Subcutaneous abdominal adipose tissue (tissue), 5 donors: ENCODE data around the gene SIT1.
"Not testable (repeated sequence)": the region's sequence is repeated elsewhere in the genome, so short reads cannot be mapped to it uniquely, and the experiment has no call there.

Experiments
- H3K27ac ChIP-seq: one replicate; pipeline ENCODE4 v1.7.0; 2013; ENCODE audit warnings: low read depth, mild to moderate bottlenecking, inconsistent platforms, low read length, moderate library complexity
- H3K27me3 ChIP-seq, 5 donors: one replicate each; pipeline ENCODE4 v1.7.0; 2013; ENCODE audit warnings: low read length in 5 of 5, inconsistent platforms in 1 of 5; ENCODE audit not compliant: control insufficient read depth in 5 of 5, insufficient read depth in 4 of 5
- H3K36me3 ChIP-seq, 5 donors: one replicate each; pipeline ENCODE4 v1.7.0; 2013; ENCODE audit warnings: low read length in 5 of 5; ENCODE audit not compliant: control insufficient read depth in 5 of 5, insufficient read depth in 5 of 5
- H3K4me1 ChIP-seq, 5 donors: one replicate each; pipeline ENCODE4 v1.7.0; 2013; ENCODE audit warnings: low read length in 5 of 5, mild to moderate bottlenecking in 3 of 5, moderate library complexity in 1 of 5; ENCODE audit not compliant: control insufficient read depth in 5 of 5, insufficient read depth in 5 of 5
- H3K4me3 ChIP-seq, 5 donors: one replicate each; pipeline ENCODE4 v1.7.0; 2013; ENCODE audit warnings: low read length in 5 of 5, low read depth in 1 of 5
- H3K9ac ChIP-seq, 5 donors: one replicate each; pipeline ENCODE4 v1.7.0; 2013; ENCODE audit warnings: low read length in 5 of 5, mild to moderate bottlenecking in 4 of 5, moderate library complexity in 3 of 5
- H3K9me3 ChIP-seq, 5 donors: one replicate each; pipeline ENCODE4 v1.7.0; 2013; ENCODE audit warnings: low read length in 5 of 5; ENCODE audit not compliant: control insufficient read depth in 5 of 5
- donor health status: healthy.
- donor health status: healthy.
- donor health status: healthy.
- donor health status: healthy.
- donor health status: healthy.

Gene SIT1

GRCh38 chr9:35639225-35639624, 11.5 kb downstream of the SIT1 start:
- H3K9me3 ChIP-seq, H3K36me3 ChIP-seq, H3K27ac ChIP-seq, H3K9ac ChIP-seq, H3K4me3 ChIP-seq, H3K27me3 ChIP-seq: not testable (repeated sequence)
- peaks cover 2 to 36% (median 30%) of the 10 kb centered on the region in 5 donors for H3K4me1 ChIP-seq

- H3K27ac ChIP-seq, H3K9me3 ChIP-seq, H3K9ac ChIP-seq, H3K27me3 ChIP-seq, H3K4me3 ChIP-seq, H3K36me3 ChIP-seq: not testable (repeated sequence)
- peaks cover 2 to 33% (median 27%) of the 10 kb centered on the region in 5 donors for H3K4me1 ChIP-seq
These were observed 12.0 kb downstream of the SIT1 start for GRCh38 chr9:35638751-35639150.

GRCh38 chr9:35637427-35637955, 13.2 kb downstream of the SIT1 start:
- not testable (repeated sequence) for H3K9ac ChIP-seq, H3K27me3 ChIP-seq, H3K9me3 ChIP-seq, H3K36me3 ChIP-seq, H3K4me3 ChIP-seq, H3K27ac ChIP-seq
- H3K4me1 ChIP-seq: peaks cover 2 to 26% (median 21%) of the 10 kb centered on the region in 5 donors

GRCh38 chr9:35636877-35637246, 13.9 kb downstream of the SIT1 start:
- H3K27ac ChIP-seq, H3K36me3 ChIP-seq, H3K9ac ChIP-seq, H3K9me3 ChIP-seq, H3K27me3 ChIP-seq, H3K4me3 ChIP-seq: not testable (repeated sequence)
- peaks cover 2 to 26% (median 19%) of the 10 kb centered on the region in 5 donors for H3K4me1 ChIP-seq

GRCh38 chr9:35636135-35636876, 14.4 kb downstream of the SIT1 start:
- H3K4me1 ChIP-seq: peaks cover 2 to 26% (median 19%) of the 10 kb centered on the region in 5 donors
- H3K9me3 ChIP-seq: no peaks in the 10 kb centered on the region
- no peak overlapping the region for H3K4me3 ChIP-seq
- H3K9ac ChIP-seq: no peak overlapping the region
- H3K27me3 ChIP-seq: no peaks in the 10 kb centered on the region
- peak overlapping the region; percentile 54 for H3K27ac ChIP-seq
- H3K36me3 ChIP-seq: no peaks in the 10 kb centered on the region

- Histone ChIP-seq H3K27me3 (no peaks in the 10 kb centered on the region), H3K4me3 (no peak overlapping the region), H3K4me1 (peaks cover 2 to 26% (median 19%) of the 10 kb centered on the region in 5 donors), H3K36me3 (no peaks in the 10 kb centered on the region), H3K27ac (peak overlapping the region; percentile 54), H3K9me3 (no peaks in the 10 kb centered on the region), H3K9ac (peak overlapping the region in 2 of 5 donors; percentile 51 to 59)
These were observed 15.0 kb downstream of the SIT1 start for GRCh38 chr9:35635730-35636129.

GRCh38 chr9:35629597-35629996, 21.1 kb downstream of the SIT1 start:
- Histone ChIP-seq H3K4me1 (no peaks in the 10 kb centered on the region), H3K27me3 (no peaks in the 10 kb centered on the region), H3K9ac (no peak overlapping the region), H3K27ac (no peak overlapping the region), H3K4me3 (no peak overlapping the region), H3K36me3 (no peaks in the 10 kb centered on the region), H3K9me3 (no peaks in the 10 kb centered on the region)

GRCh38 chr9:35628389-35628991, 22.2 kb downstream of the SIT1 start:
- no peak overlapping the region for H3K4me3 ChIP-seq
- no peaks in the 10 kb centered on the region for H3K4me1 ChIP-seq
- H3K27me3 ChIP-seq: no peaks in the 10 kb centered on the region
- peak overlapping the region in 1 of 5 donors; percentile 3 for H3K9ac ChIP-seq
- H3K9me3 ChIP-seq: no peaks in the 10 kb centered on the region
- no peaks in the 10 kb centered on the region for H3K36me3 ChIP-seq
- H3K27ac ChIP-seq: no peak overlapping the region

GRCh38 chr9:35627575-35627974, 23.2 kb downstream of the SIT1 start:
- Histone ChIP-seq H3K9ac (no peak overlapping the region), H3K36me3 (no peaks in the 10 kb centered on the region), H3K27ac (no peak overlapping the region), H3K27me3 (no peaks in the 10 kb centered on the region), H3K9me3 (no peaks in the 10 kb centered on the region), H3K4me3 (no peak overlapping the region), H3K4me1 (no peaks in the 10 kb centered on the region)

GRCh38 chr9:35619800-35620158, 31.0 kb downstream of the SIT1 start:
- H3K4me1 ChIP-seq: peaks cover 0 to 32% (median 18%) of the 10 kb centered on the region in 5 donors
- no peak overlapping the region for H3K9ac ChIP-seq
- no peaks in the 10 kb centered on the region for H3K9me3 ChIP-seq
- no peaks in the 10 kb centered on the region for H3K36me3 ChIP-seq
- H3K27me3 ChIP-seq: peaks cover 0 to 2% (median 0%) of the 10 kb centered on the region in 5 donors
- no peak overlapping the region for H3K27ac ChIP-seq
- H3K4me3 ChIP-seq: no peak overlapping the region
